Neural progenitor cell (in vitro differentiated cells): Measurements from ENCODE around the gene TGM6.

ENCODE experiments used
- EZH2 ChIP-seq: fragments of 200-600 bp; sonication (generic); IDR thresholded peaks from 2 replicates; pipeline ENCODE4 v1.6.1; 2017; ENCODE audit warnings: antibody characterized with exemption, mild to moderate bottlenecking, moderate library complexity
- EZH2phosphoT487 ChIP-seq: fragments of 200-600 bp; sonication (generic); IDR thresholded peaks from 2 replicates; pipeline ENCODE4 v1.6.1; 2017; ENCODE audit warnings: antibody characterized with exemption
- TF ChIP-seq, protein P1 (sequence below): fragments of 200-600 bp; sonication (generic); IDR thresholded peaks from 2 replicates; pipeline ENCODE4 v1.5.1; 2017; ENCODE audit warnings: antibody characterized with exemption, mild to moderate bottlenecking

DNA sequence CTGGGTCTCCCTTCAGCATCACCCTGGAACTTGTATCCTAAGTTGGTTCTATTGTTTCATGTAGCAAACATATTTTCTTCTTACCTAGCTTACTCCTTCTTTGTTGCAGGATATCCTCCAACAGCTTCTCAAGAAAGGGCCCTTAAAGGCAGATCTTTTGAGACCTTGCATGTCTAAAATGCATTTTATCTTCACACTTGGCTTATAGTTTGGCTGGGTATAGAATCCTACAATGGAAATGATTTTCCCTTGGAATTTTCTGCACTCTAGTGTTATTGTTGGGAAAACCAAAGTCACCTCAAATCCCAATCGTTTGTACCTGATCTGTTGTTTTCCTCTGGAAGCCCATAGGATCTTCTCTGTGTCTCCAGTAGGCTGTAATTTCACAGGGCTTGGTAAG is 12.1 kb upstream of the TGM6 start:
- TF ChIP-seq EZH2phosphoT487 (no peak), EZH2 (no peak)
- TF ChIP-seq, protein P1, sequence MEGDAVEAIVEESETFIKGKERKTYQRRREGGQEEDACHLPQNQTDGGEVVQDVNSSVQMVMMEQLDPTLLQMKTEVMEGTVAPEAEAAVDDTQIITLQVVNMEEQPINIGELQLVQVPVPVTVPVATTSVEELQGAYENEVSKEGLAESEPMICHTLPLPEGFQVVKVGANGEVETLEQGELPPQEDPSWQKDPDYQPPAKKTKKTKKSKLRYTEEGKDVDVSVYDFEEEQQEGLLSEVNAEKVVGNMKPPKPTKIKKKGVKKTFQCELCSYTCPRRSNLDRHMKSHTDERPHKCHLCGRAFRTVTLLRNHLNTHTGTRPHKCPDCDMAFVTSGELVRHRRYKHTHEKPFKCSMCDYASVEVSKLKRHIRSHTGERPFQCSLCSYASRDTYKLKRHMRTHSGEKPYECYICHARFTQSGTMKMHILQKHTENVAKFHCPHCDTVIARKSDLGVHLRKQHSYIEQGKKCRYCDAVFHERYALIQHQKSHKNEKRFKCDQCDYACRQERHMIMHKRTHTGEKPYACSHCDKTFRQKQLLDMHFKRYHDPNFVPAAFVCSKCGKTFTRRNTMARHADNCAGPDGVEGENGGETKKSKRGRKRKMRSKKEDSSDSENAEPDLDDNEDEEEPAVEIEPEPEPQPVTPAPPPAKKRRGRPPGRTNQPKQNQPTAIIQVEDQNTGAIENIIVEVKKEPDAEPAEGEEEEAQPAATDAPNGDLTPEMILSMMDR, result no peak
